Measurements from ENCODE around the gene STX4.

GRCh38 chr16:31005350-31006085, 27.8 kb upstream of the STX4 start:
- no peak for TF ChIP-seq POLR2A (IDR thresholded peaks at IDR 0.05; ENCODE audit: low read depth, low read length)
- TF ChIP-seq POLR2AphosphoS5 (IDR thresholded peaks at IDR 0.05; ENCODE audit: low read depth, low read length) = no peak
- no peak for TF ChIP-seq TAF1 (IDR thresholded peaks at IDR 0.05; ENCODE audit: low read depth, low read length)
- TF ChIP-seq SPI1 (IDR thresholded peaks at IDR 0.05; ENCODE audit: low read depth, low read length) = no peak
- no peak for TF ChIP-seq PAX5 (IDR thresholded peaks at IDR 0.05; ENCODE audit: insufficient read depth, low read length, severe bottlenecking)
